NT2/D1 (cell line): Measurements from ENCODE around the gene PDE6G.

Experiments used
- SUZ12 ChIP-seq: IDR thresholded peaks from 2 replicates; pipeline ENCODE4 v1.6.1; 2011; ENCODE audit not compliant: insufficient read length, insufficient read depth; ENCODE audit errors: extremely low read depth
- YY1 ChIP-seq: IDR thresholded peaks from 2 replicates; pipeline ENCODE4 v1.6.1; 2011; ENCODE audit not compliant: insufficient read length, insufficient read depth

DNA sequence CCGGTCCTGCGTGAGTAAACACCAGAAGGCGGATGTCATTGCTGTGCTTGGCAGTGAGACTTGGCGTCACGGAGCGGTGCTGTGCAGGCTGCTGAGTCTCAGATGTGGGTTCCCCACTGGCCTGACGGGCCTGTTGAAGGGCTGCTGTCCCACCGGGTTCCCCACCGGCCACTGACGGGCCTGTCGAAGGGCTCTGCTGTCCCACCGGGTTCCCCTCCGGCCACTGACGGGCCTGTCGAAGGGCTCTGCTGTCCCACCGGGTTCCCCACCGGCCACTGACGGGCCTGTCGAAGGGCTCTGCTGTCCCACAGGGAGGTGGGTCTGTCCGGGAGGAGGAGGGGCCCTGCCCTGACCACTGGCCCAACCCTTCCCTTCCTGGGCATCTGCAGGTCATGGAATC is 30.3 kb upstream of the PDE6G start:
- TF ChIP-seq SUZ12 (no peak), YY1 (no peak)
